ENCODE measurements around the gene CD38.

GRCh38 chr4:15890246-15890829 is 112.2 kb downstream of the CD38 start:
- TF ChIP-seq CTCF (IDR thresholded peaks at IDR 0.05), result no peak
- TF ChIP-seq ZFX (IDR thresholded peaks at IDR 0.05; ENCODE audit: borderline replicate concordance), result no peak

Measured in 22Rv1 (cell line).